Heart left ventricle (tissue), 16 donors: ENCODE measurements around the gene DUSP1. TPM values are rescaled to one million over a fixed set of nuclear protein-coding genes. Genes with fewer than 3 reads are reported as not detected.

Experiments
- ATAC-seq, 4 donors: fragments of 200-7000 bp; cut with Tn5 transposase; one replicate each; pipeline ENCODE4 v1.9.1; 2020 to 2022; ENCODE audit warnings: moderate library complexity in 4 of 4, mild to moderate bottlenecking in 3 of 4, moderate number of reproducible peaks in 1 of 4
- DNase-seq, 5 donors: peaks; one replicate each; pipeline ENCODE4 v3.0.0-alpha.2; 2020
- H3K27ac ChIP-seq, 12 donors: fragments of 200-600 bp; sonication (generic) in 4 of 12; one replicate each; pipeline versions ENCODE4 v1.5.0 to v1.8.0; 2016 to 2022; ENCODE audit warnings: mild to moderate bottlenecking in 2 of 12
- H3K27me3 ChIP-seq, 9 donors: fragments of 200-600 bp; sonication (generic) in 2 of 9; one replicate each; pipeline versions ENCODE4 v1.5.1 to v1.8.0; 2016 to 2022; ENCODE audit warnings: mild to moderate bottlenecking in 3 of 9
- H3K36me3 ChIP-seq, 9 donors: fragments of 200-600 bp; sonication (generic) in 2 of 9; one replicate each; pipeline versions ENCODE4 v1.5.0 to v1.8.0; 2018 to 2022; ENCODE audit warnings: mild to moderate bottlenecking in 2 of 9
- H3K4me1 ChIP-seq, 12 donors: fragments of 200-600 bp; sonication (generic) in 4 of 12; one replicate each; pipeline versions ENCODE4 v1.5.0 to v1.8.0; 2016 to 2022; ENCODE audit warnings: mild to moderate bottlenecking in 3 of 12
- H3K4me3 ChIP-seq, 12 donors: fragments of 200-600 bp; sonication (generic) in 4 of 12; one replicate each; pipeline versions ENCODE4 v1.5.0 to v1.8.0; 2017 to 2022; ENCODE audit warnings: mild to moderate bottlenecking in 9 of 12, moderate library complexity in 4 of 12
- H3K9me3 ChIP-seq, 12 donors: fragments of 200-600 bp; sonication (generic) in 4 of 12; one replicate each; pipeline versions ENCODE4 v1.5.0 to v1.8.0; 2016 to 2022; ENCODE audit warnings: mild to moderate bottlenecking in 1 of 12
- CTCF ChIP-seq, 12 donors: fragments of 200-600 bp; sonication (generic) in 4 of 12; IDR thresholded peaks; one replicate each; pipeline versions ENCODE4 v1.5.0 to v1.8.0; 2018 to 2022; ENCODE audit warnings: antibody characterized with exemption in 12 of 12, mild to moderate bottlenecking in 5 of 12
- POLR2A ChIP-seq, 2 donors: fragments of 450-650 bp; IDR thresholded peaks; one replicate each; pipeline ENCODE4 v1.6.1; 2017; ENCODE audit warnings: antibody characterized with exemption in 2 of 2, mild to moderate bottlenecking in 2 of 2, moderate library complexity in 2 of 2
- WGBS, 4 donors: extraction: QIAGEN DNeasy Blood & Tissue Kit in 2 of 4; methylation state at CpG; one replicate each; pipeline versions ENCODE4 v1.1.5 to v1.1.7; 2013 to 2018; 5-methylcytosine and 5-hydroxymethylcytosine counted together
- intact Hi-C, 10 donors: fragments of 100-400 bp; cut with DNase I; formaldehyde crosslinking; loops; one replicate each; pipeline versions ENCODE4 v1.11.1 to v1.14.2; 2022
- polyA plus RNA-seq, 2 donors: library from polyadenylated mRNA; stranded (reverse); fragments of 200-250 nt; gene quantifications; one replicate each; pipeline ENCODE4 v1.2.3, GENCODE V29; 2013
- total RNA-seq, 9 donors: library from RNA; depleted of rRNA in 2 of 9; stranded (reverse); fragments of >200 nt in 2 of 9; fragmentation: NEBNext Ultra II Directional in 3 of 9; extraction: Animal tissue kit (Norgen Biotek cat#: 25700) in 3 of 9; gene quantifications; one replicate each; pipeline versions ENCODE4 v1.1.0 to v1.2.4, GENCODE V29; 2016 to 2023
- donor health status: ischemic (EF 13 %, LVEDD 7.1; RV severe dilation, severe dysfunction).
- donor health status: healthy with polysubstance abuse.
- donor health status: DM: no; HTN: yes; CAD: no.
- donor health status: DM: no; HTN: no; CAD: no.
- donor health status: ischemic (EF 25% LVEDD 6.9; RV normal size, moderate dysfunction).
- donor health status: ischemic (EF 25% LVEDD 5.7; RV mildly dilated, moderate dysfunction).
- donor health status: healthy.
- donor health status: DM: yes; HTN: yes; CAD: no.
- donor health status: ischemic (EF 35%, LVEDD 5.7; RV mildly dilated, moderate dysfunction).
- donor health status: nonischemic (EF 11% LVEDD 7.7; RV severe dilation, severe dysfunction).
- donor health status: DM: yes; HTN: yes; CAD: no.
- donor health status: PGD.
- donor health status: ischemic (EF 29% LVEDD 5.4; RV normal size, mild dysfunction).
- donor health status: nonischemic (EF 23%, LVEDD 6.1; RV moderate dilation, normal function).

The DUSP1 gene
- total and polyA plus RNA-seq, 11 donors: 24.3 to 335 (median 78.2) TPM

GRCh38 chr5:172764861-172765765, 5.9 kb downstream of the DUSP1 start:
- peak in 1 of 2 donors; percentile 61 for TF ChIP-seq POLR2A (IDR thresholded peaks at IDR 0.05)
- no peak for TF ChIP-seq CTCF (IDR thresholded peaks at IDR 0.05)
- 5 to 7% (median 6%) methylated on average over 20 to 24 of the region's 24 CpGs for WGBS, 4 donors
- peaks cover 20 to 36% (median 29%) of the 10 kb centered on the region in 9 donors for H3K36me3 ChIP-seq
- H3K27me3 ChIP-seq: no peaks in the 10 kb centered on the region
- intact Hi-C loops: loop anchor here in 5 of 10 donors (1.0 to 5.0 kb wide), 4 partner anchors 14 to 33 kb away; no protein-coding TSS in a partner anchor
- peaks cover 3 to 55% (median 27%) of the 10 kb centered on the region in 12 donors for H3K4me1 ChIP-seq
- H3K4me3 ChIP-seq: peak overlapping the region in 11 of 12 donors; percentile 15 to 98 (median 90)
- peak overlapping the region; percentile 95 to 100 (median 100) for H3K27ac ChIP-seq
- peak; percentile 94 to 98 (median 97) for DNase-seq
- peaks cover 0 to 8% (median 0%) of the 10 kb centered on the region in 12 donors for H3K9me3 ChIP-seq
- peak; percentile 69 to 81 (median 70) for ATAC-seq

GRCh38 chr5:172763120-172763464, 7.9 kb downstream of the DUSP1 start:
- peaks cover 5 to 17% (median 10%) of the 10 kb centered on the region in 9 donors for H3K36me3 ChIP-seq
- H3K9me3 ChIP-seq: peaks cover 0 to 15% (median 0%) of the 10 kb centered on the region in 12 donors
- H3K4me1 ChIP-seq: peaks cover 3 to 50% (median 37%) of the 10 kb centered on the region in 12 donors
- TF ChIP-seq POLR2A (IDR thresholded peaks at IDR 0.05): no peak
- no peak for TF ChIP-seq CTCF (IDR thresholded peaks at IDR 0.05)
- no peak for ATAC-seq
- intact Hi-C loops: no loop called here
- 92 to 94% (median 93%) methylated on average over 14 to 21 of the region's 21 CpGs for WGBS, 4 donors
- H3K27ac ChIP-seq: no peak overlapping the region
- H3K4me3 ChIP-seq: no peak overlapping the region
- DNase-seq: no peak
- no peaks in the 10 kb centered on the region for H3K27me3 ChIP-seq

- ATAC-seq (no peak), DNase-seq (no peak)
- intact Hi-C loops: no loop called here
- H3K27me3 ChIP-seq: no peaks in the 10 kb centered on the region
- no peak overlapping the region for H3K4me3 ChIP-seq
- no peak overlapping the region for H3K27ac ChIP-seq
- no peak for TF ChIP-seq POLR2A (IDR thresholded peaks at IDR 0.05)
- TF ChIP-seq CTCF (IDR thresholded peaks at IDR 0.05): no peak
- H3K9me3 ChIP-seq: peaks cover 0 to 15% (median 0%) of the 10 kb centered on the region in 12 donors
- H3K36me3 ChIP-seq: peaks cover 0 to 11% (median 4%) of the 10 kb centered on the region in 9 donors
- WGBS, 4 donors: 94 to 98% (median 96%) methylated on average over 36 to 37 of the region's 37 CpGs
- H3K4me1 ChIP-seq: peaks cover 3 to 50% (median 39%) of the 10 kb centered on the region in 12 donors
Measured at GRCh38 chr5:172762214-172763119, 8.5 kb downstream of the DUSP1 start.
